ENCODE results near the gene NPBWR2.

The NPBWR2 gene

GRCh38 chr20:64143018-64143801 is 35.8 kb upstream of the NPBWR2 start:
- ChIA-PET CTCF (no interaction called here), POLR2A (no interaction called here)
- DNase-seq (ENCODE audit: extremely low spot score) = no peak
- TF ChIP-seq CTCF (IDR thresholded peaks at IDR 0.05; ENCODE audit: control extremely low read depth, extremely low read depth, low read depth, missing control alignments) = no peak

GRCh38 chr20:64142590-64142989 is 35.2 kb upstream of the NPBWR2 start:
- CTCF ChIA-PET = no interaction called here
- no peak for DNase-seq (ENCODE audit: extremely low spot score)
- no peak for TF ChIP-seq CTCF (IDR thresholded peaks at IDR 0.05; ENCODE audit: control extremely low read depth, extremely low read depth, low read depth, missing control alignments)
- POLR2A ChIA-PET = no interaction called here

GRCh38 chr20:64140956-64141355 is 33.6 kb upstream of the NPBWR2 start:
- no peak for TF ChIP-seq CTCF (IDR thresholded peaks at IDR 0.05; ENCODE audit: control extremely low read depth, extremely low read depth, low read depth, missing control alignments)
- POLR2A ChIA-PET = no interaction called here
- DNase-seq (ENCODE audit: extremely low spot score) = no peak
- CTCF ChIA-PET = interaction anchor here (0.9 to 1.2 kb wide), 3 partner anchors 20 to 29 kb away, joined by 3 read pairs; no protein-coding TSS in a partner anchor

DNA sequence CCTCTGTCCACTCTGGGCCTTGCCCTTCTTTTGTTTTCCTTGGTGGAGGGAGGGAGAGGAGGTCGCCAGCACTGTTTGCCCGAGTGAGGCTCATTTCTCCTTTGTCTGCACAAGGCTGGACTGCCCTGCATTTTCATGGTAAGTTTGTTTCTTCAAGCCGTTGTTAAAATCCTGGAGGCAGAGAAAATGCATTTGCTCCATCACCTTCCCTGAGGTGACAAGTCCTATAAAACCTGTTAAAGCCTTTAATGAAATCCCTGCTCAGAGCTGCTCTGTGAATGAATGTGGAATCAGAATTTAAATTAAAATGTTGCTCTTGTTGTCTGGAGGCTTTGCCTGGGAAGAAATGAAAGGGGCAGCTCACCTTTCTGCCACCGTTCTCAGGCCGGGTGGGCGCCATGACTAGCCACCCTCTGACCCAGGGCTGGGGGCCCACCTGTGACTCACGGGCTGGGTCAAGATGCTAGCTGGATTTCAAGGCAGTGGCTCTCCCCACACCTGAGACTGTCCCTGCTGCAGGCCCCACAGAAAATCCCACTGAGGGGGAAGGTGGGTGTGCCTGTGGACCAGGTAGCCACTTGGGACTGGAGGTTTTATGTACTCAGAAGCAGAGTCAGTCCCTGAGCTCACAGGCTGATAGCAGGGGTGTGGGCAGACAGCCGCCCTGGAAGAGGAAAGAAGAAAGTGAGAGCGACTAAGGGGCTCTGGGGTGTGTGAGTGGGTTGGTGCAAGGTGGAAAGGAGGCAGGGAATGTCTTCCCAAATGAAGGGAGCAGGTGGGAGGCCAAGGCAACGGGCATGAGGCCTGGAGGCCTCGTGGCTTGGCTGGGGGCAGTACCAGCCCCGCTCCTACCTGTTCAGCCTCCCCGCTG is 32.9 kb upstream of the NPBWR2 start:
- ChIA-PET POLR2A (no interaction called here), CTCF (interaction anchor here (0.9 to 1.2 kb wide), 3 partner anchors 20 to 30 kb away, joined by 3 read pairs; no protein-coding TSS in a partner anchor)

GRCh38 chr20:64139199-64140060 is 32.1 kb upstream of the NPBWR2 start:
- ChIA-PET POLR2A (no interaction called here), CTCF (interaction anchor here (1.2 kb wide), 2 partner anchors 19 to 26 kb away, joined by 3 read pairs; no protein-coding TSS in a partner anchor)
- DNase-seq (ENCODE audit: extremely low spot score) = no peak
- TF ChIP-seq CTCF (IDR thresholded peaks at IDR 0.05; ENCODE audit: control extremely low read depth, extremely low read depth, low read depth, missing control alignments) = no peak

More for the DNA sequence above, 32.9 kb upstream of the NPBWR2 start:
- TF ChIP-seq CTCF (IDR thresholded peaks at IDR 0.05; ENCODE audit: control extremely low read depth, extremely low read depth, low read depth, missing control alignments) = no peak
- no peak for DNase-seq (ENCODE audit: extremely low spot score)

All from GM10248 (cell line).